ENCODE results near the gene THSD4. TPM values are rescaled to one million over a fixed set of nuclear protein-coding genes. Genes with fewer than 3 reads are reported as not detected.

The THSD4 gene
- total and polyA plus RNA-seq, 7 donors = 1.4 to 7.8 (median 2.2) TPM

GRCh38 chr15:71754660-71755059 is 639.4 kb downstream of the THSD4 start:
- intact Hi-C loops (cut with DNase I) = no loop called here
- no peaks in the 10 kb centered on the region for H3K36me3 ChIP-seq
- H3K27ac ChIP-seq = no peak overlapping the region

GRCh38 chr15:71755092-71755970 is 640.1 kb downstream of the THSD4 start:
- Histone ChIP-seq H3K27ac (no peak overlapping the region), H3K27me3 (no peaks in the 10 kb centered on the region), H3K4me3 (no peak overlapping the region), H3K4me1 (no peaks in the 10 kb centered on the region), H3K36me3 (no peaks in the 10 kb centered on the region), H3K9me3 (peaks cover 0 to 1% (median under 1%) of the 10 kb centered on the region in 4 donors)
- 30 to 68% methylated on average over 4 of the region's 4 CpGs for WGBS, 2 donors
- TF ChIP-seq POLR2A (IDR thresholded peaks at IDR 0.05) (no peak), CTCF (IDR thresholded peaks at IDR 0.05) (no peak), EP300 (IDR thresholded peaks at IDR 0.05) (no peak), POLR2AphosphoS5 (IDR thresholded peaks at IDR 0.05) (no peak)
- DNase-seq = no peak
- intact Hi-C loops (cut with DNase I) = no loop called here

More at GRCh38 chr15:71754660-71755059, 639.4 kb downstream of the THSD4 start:
- H3K9me3 ChIP-seq = no peaks in the 10 kb centered on the region
- H3K4me1 ChIP-seq = no peaks in the 10 kb centered on the region
- no peak for DNase-seq
- TF ChIP-seq EP300 (IDR thresholded peaks at IDR 0.05) (no peak), POLR2A (IDR thresholded peaks at IDR 0.05) (no peak), POLR2AphosphoS5 (IDR thresholded peaks at IDR 0.05) (no peak), CTCF (IDR thresholded peaks at IDR 0.05) (no peak)
- no peaks in the 10 kb centered on the region for H3K27me3 ChIP-seq
- H3K4me3 ChIP-seq = no peak overlapping the region

GRCh38 chr15:71756599-71757352 is 641.5 kb downstream of the THSD4 start:
- intact Hi-C loops (cut with DNase I) = no loop called here
- Histone ChIP-seq H3K4me1 (no peaks in the 10 kb centered on the region), H3K36me3 (no peaks in the 10 kb centered on the region), H3K27ac (no peak overlapping the region), H3K9me3 (peaks cover 0 to 5% (median 4%) of the 10 kb centered on the region in 4 donors), H3K4me3 (no peak overlapping the region), H3K27me3 (no peaks in the 10 kb centered on the region)
- no peak for DNase-seq
- WGBS, 2 donors = 94% methylated on average over 8 of the region's 8 CpGs
- TF ChIP-seq CTCF (IDR thresholded peaks at IDR 0.05) (no peak), POLR2AphosphoS5 (IDR thresholded peaks at IDR 0.05) (no peak), EP300 (IDR thresholded peaks at IDR 0.05) (no peak), POLR2A (IDR thresholded peaks at IDR 0.05) (no peak)

GRCh38 chr15:71757741-71758530 is 642.7 kb downstream of the THSD4 start:
- Histone ChIP-seq H3K27me3 (no peaks in the 10 kb centered on the region), H3K27ac (no peak overlapping the region), H3K36me3 (no peaks in the 10 kb centered on the region), H3K9me3 (peaks cover 0 to 5% (median 4%) of the 10 kb centered on the region in 4 donors), H3K4me3 (no peak overlapping the region), H3K4me1 (no peaks in the 10 kb centered on the region)
- intact Hi-C loops (cut with DNase I) = no loop called here
- TF ChIP-seq POLR2AphosphoS5 (IDR thresholded peaks at IDR 0.05) (no peak), EP300 (IDR thresholded peaks at IDR 0.05) (no peak), CTCF (IDR thresholded peaks at IDR 0.05) (no peak), POLR2A (IDR thresholded peaks at IDR 0.05) (no peak)
- no peak for DNase-seq
- WGBS, 2 donors = 88 to 93% methylated on average over 13 of the region's 13 CpGs

All from sigmoid colon (tissue), 7 donors.